Pons (tissue), 1 donor: ENCODE results near the gene FCHSD2.

Experiments used
- DNase-seq: peaks from one replicate; pipeline ENCODE4 v3.0.0-alpha.2; 2016; ENCODE audit warnings: low spot score

The FCHSD2 gene

GRCh38 chr11:73172992-73173656, 31.0 kb upstream of the FCHSD2 start:
- no peak for DNase-seq

GRCh38 chr11:73171436-73172161, 29.5 kb upstream of the FCHSD2 start:
- DNase-seq = no peak

GRCh38 chr11:73170140-73170539, 28.0 kb upstream of the FCHSD2 start:
- DNase-seq = no peak

- no peak for DNase-seq
These were observed 26.9 kb upstream of the FCHSD2 start for GRCh38 chr11:73168925-73169579.

GRCh38 chr11:73167363-73167954, 25.3 kb upstream of the FCHSD2 start:
- no peak for DNase-seq

- no peak for DNase-seq
These were observed 22.9 kb upstream of the FCHSD2 start for GRCh38 chr11:73164803-73165540.

- no peak for DNase-seq
These were observed 21.6 kb upstream of the FCHSD2 start for GRCh38 chr11:73163638-73164174.

GRCh38 chr11:73162196-73162740, 20.1 kb upstream of the FCHSD2 start:
- DNase-seq = no peak

- no peak for DNase-seq
These were observed 18.1 kb upstream of the FCHSD2 start for GRCh38 chr11:73160005-73160760.

GRCh38 chr11:73159297-73159696, 17.2 kb upstream of the FCHSD2 start:
- no peak for DNase-seq

GRCh38 chr11:73158356-73159051, 16.4 kb upstream of the FCHSD2 start:
- DNase-seq = no peak

GRCh38 chr11:73157101-73158010, 15.2 kb upstream of the FCHSD2 start:
- peak; percentile 55 for DNase-seq

GRCh38 chr11:73156686-73157085, 14.6 kb upstream of the FCHSD2 start:
- no peak for DNase-seq

GRCh38 chr11:73156114-73156513, 14.0 kb upstream of the FCHSD2 start:
- no peak for DNase-seq

- no peak for DNase-seq
These were observed 13.0 kb upstream of the FCHSD2 start for GRCh38 chr11:73155102-73155501.

GRCh38 chr11:73154178-73154577, 12.1 kb upstream of the FCHSD2 start:
- peak; percentile 78 for DNase-seq

- DNase-seq = no peak
These were observed 10.9 kb upstream of the FCHSD2 start for GRCh38 chr11:73152861-73153483.

GRCh38 chr11:73152086-73152853, 10.2 kb upstream of the FCHSD2 start:
- no peak for DNase-seq
